Measurements from ENCODE around the gene MEPCE.

GRCh38 chr7:100390286-100391009, 39.2 kb upstream of the MEPCE start:
- TF ChIP-seq, protein P1, sequence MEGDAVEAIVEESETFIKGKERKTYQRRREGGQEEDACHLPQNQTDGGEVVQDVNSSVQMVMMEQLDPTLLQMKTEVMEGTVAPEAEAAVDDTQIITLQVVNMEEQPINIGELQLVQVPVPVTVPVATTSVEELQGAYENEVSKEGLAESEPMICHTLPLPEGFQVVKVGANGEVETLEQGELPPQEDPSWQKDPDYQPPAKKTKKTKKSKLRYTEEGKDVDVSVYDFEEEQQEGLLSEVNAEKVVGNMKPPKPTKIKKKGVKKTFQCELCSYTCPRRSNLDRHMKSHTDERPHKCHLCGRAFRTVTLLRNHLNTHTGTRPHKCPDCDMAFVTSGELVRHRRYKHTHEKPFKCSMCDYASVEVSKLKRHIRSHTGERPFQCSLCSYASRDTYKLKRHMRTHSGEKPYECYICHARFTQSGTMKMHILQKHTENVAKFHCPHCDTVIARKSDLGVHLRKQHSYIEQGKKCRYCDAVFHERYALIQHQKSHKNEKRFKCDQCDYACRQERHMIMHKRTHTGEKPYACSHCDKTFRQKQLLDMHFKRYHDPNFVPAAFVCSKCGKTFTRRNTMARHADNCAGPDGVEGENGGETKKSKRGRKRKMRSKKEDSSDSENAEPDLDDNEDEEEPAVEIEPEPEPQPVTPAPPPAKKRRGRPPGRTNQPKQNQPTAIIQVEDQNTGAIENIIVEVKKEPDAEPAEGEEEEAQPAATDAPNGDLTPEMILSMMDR (IDR thresholded peaks at IDR 0.05): no peak
- TF ChIP-seq POLR2AphosphoS5 (IDR thresholded peaks at IDR 0.05): no peak
